Psoas muscle (tissue), 8 donors: ENCODE data around the gene PER2. TPM values are rescaled to one million over a fixed set of nuclear protein-coding genes. Genes with fewer than 3 reads are reported as not detected.

Source experiments
- ATAC-seq, 4 donors: fragments of 200-7000 bp; cut with Tn5 transposase; one replicate each; pipeline ENCODE4 v1.9.1; 2020; ENCODE audit warnings: moderate library complexity in 3 of 4, mild to moderate bottlenecking in 2 of 4
- DNase-seq, 2 donors: peaks; one replicate each; pipeline ENCODE4 v3.0.0-alpha.2; 2020
- H3K27ac ChIP-seq: fragments of 200-600 bp; one replicate; pipeline ENCODE4 v1.8.0; 2022
- H3K27me3 ChIP-seq, 3 donors: fragments of 200-600 bp in 1 of 3; one replicate each; pipeline versions ENCODE4 v1.6.1 to v1.8.0; 2013 to 2022; ENCODE audit warnings: low read length in 2 of 3, mild to moderate bottlenecking in 2 of 3, moderate library complexity in 1 of 3; ENCODE audit not compliant: insufficient read depth in 3 of 3
- H3K36me3 ChIP-seq, 2 donors: fragments of 200-600 bp in 1 of 2; one replicate each; pipeline versions ENCODE4 v1.6.1 to v1.8.0; 2013 to 2022; ENCODE audit warnings: low read depth in 1 of 2, mild to moderate bottlenecking in 1 of 2, moderate library complexity in 1 of 2; ENCODE audit not compliant: insufficient read depth in 1 of 2
- H3K4me1 ChIP-seq: fragments of 200-600 bp; one replicate; pipeline ENCODE4 v1.8.0; 2022
- H3K4me3 ChIP-seq: fragments of 200-600 bp; one replicate; pipeline ENCODE4 v1.8.0; 2022; ENCODE audit warnings: mild to moderate bottlenecking
- H3K9me3 ChIP-seq: fragments of 200-600 bp; one replicate; pipeline ENCODE4 v1.8.0; 2022
- WGBS, 3 donors: extraction: QIAGEN DNeasy Blood & Tissue Kit; methylation state at CpG; one replicate each; pipeline versions ENCODE4 v1.1.6 to v1.1.7; 2013; 5-methylcytosine and 5-hydroxymethylcytosine counted together
- intact Hi-C, 2 donors: fragments of 100-400 bp; cut with DNase I; formaldehyde crosslinking; loops; one replicate each; pipeline versions ENCODE4 v1.11.0 to v1.14.2; 2022
- polyA plus RNA-seq, 3 donors: library from polyadenylated mRNA; stranded (reverse); fragments of 200-250 nt; gene quantifications; one replicate each; pipeline ENCODE4 v1.2.3, GENCODE V29; 2013
- total RNA-seq, 4 donors: library from RNA; stranded (reverse); fragmentation: NEBNext Ultra II Directional in 2 of 4; extraction: Animal tissue kit (Norgen Biotek cat#: 25700) in 2 of 4; gene quantifications; one replicate each; pipeline versions ENCODE4 v1.2.1 to v1.2.4, GENCODE V29; 2021 to 2023
- TF ChIP-seq, protein P1 (sequence below): fragments of 200-600 bp; IDR thresholded peaks from one replicate; pipeline ENCODE4 v1.8.0; 2022; ENCODE audit warnings: antibody characterized with exemption
- donor health status: healthy with polysubstance abuse.
- donor health status: DM: no; HTN: no; CAD: no; lungs with moderate emphysema.
- donor health status: Bipolar disorder and iron deficiency.
- donor health status: healthy.
- donor health status: DM: yes; HTN: yes; CAD: no.
- donor health status: DM: no; HTN: no; CAD: no.
- donor health status: DM: no; HTN: no; CAD: no.
- donor health status: DM: yes; HTN: yes; CAD: no.

PER2 gene
- total and polyA plus RNA-seq, 7 donors, result 1.9 to 20.7 (median 7.8) TPM

DNA sequence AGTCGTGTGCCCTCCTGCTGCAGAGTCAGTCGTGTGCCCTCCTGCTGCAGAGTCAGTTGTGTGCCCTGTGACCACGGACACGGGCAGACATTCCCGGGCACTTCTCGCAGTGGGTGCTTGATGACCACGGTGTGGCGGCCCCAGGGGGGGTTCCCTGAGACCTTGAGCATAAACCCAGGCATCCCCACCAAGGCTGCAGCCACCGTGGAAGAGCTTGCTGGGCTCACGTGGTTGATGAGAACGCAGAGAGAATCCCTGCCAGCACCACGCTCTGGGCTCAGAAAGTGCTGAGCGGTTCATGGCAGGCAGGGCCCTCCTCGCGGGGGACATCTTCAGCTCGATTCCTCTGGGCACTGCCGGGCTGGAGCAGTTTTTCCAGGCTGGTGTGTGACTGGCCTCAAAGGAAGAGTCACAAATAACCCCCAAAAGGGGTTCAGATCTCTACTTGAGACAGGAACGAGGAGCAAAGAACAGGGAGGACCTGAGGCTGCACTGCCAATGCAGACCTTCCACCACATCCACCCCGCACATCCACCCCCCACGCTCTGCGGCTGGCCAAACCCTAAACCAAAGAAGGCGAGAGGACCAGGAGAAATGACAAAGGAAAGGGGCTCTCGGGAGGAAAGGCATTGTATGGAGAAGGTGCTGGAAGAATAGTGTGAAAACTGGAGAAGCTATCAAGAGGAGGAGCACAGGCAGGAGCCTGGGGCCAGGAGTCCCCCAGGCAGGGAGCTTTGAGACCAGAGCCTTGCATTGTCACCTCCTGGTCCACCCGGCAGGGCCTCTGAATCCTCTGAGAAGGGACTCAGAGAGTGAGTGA, 8.4 kb upstream of the PER2 start:
- TF ChIP-seq, protein P1, sequence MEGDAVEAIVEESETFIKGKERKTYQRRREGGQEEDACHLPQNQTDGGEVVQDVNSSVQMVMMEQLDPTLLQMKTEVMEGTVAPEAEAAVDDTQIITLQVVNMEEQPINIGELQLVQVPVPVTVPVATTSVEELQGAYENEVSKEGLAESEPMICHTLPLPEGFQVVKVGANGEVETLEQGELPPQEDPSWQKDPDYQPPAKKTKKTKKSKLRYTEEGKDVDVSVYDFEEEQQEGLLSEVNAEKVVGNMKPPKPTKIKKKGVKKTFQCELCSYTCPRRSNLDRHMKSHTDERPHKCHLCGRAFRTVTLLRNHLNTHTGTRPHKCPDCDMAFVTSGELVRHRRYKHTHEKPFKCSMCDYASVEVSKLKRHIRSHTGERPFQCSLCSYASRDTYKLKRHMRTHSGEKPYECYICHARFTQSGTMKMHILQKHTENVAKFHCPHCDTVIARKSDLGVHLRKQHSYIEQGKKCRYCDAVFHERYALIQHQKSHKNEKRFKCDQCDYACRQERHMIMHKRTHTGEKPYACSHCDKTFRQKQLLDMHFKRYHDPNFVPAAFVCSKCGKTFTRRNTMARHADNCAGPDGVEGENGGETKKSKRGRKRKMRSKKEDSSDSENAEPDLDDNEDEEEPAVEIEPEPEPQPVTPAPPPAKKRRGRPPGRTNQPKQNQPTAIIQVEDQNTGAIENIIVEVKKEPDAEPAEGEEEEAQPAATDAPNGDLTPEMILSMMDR, result no peak
- Histone ChIP-seq H3K27me3 (no peaks in the 10 kb centered on the region), H3K36me3 (no peaks in the 10 kb centered on the region), H3K4me1 (peaks cover 9% of the 10 kb centered on the region), H3K27ac (no peak overlapping the region), H3K9me3 (no peaks in the 10 kb centered on the region), H3K4me3 (no peak overlapping the region)
- ATAC-seq (no peak), DNase-seq (peak in 1 of 2 donors; percentile 40)
- WGBS, 3 donors, result 73 to 75% (median 74%) methylated on average over 23 to 24 of the region's 24 CpGs
- intact Hi-C loops, result no loop called here

- DNase-seq (peak in 1 of 2 donors; percentile 47), ATAC-seq (no peak)
- TF ChIP-seq, protein P1, result no peak
- Histone ChIP-seq H3K4me1 (peaks cover 9% of the 10 kb centered on the region), H3K27ac (no peak overlapping the region), H3K36me3 (no peaks in the 10 kb centered on the region), H3K27me3 (no peaks in the 10 kb centered on the region), H3K4me3 (no peak overlapping the region), H3K9me3 (no peaks in the 10 kb centered on the region)
- 70 to 72% (median 72%) methylated on average over 19 to 20 of the region's 21 CpGs for WGBS, 3 donors
- intact Hi-C loops, result no loop called here
These were observed 7.0 kb upstream of the PER2 start for GRCh38 chr2:238295144-238296112.

GRCh38 chr2:238294393-238295143, 6.2 kb upstream of the PER2 start:
- DNase-seq, result peak in 1 of 2 donors; percentile 22
- WGBS, 3 donors, result 84 to 87% (median 85%) methylated on average over 17 of the region's 17 CpGs

GRCh38 chr2:238294046-238294392, 5.6 kb upstream of the PER2 start:
- ATAC-seq (no peak), DNase-seq (peak in 1 of 2 donors; percentile 44)
- H3K4me3 ChIP-seq, result no peak overlapping the region
- WGBS, 3 donors, result 84 to 86% (median 85%) methylated on average over 9 of the region's 9 CpGs
- H3K36me3 ChIP-seq, result no peaks in the 10 kb centered on the region
- no peaks in the 10 kb centered on the region for H3K4me1 ChIP-seq
- H3K9me3 ChIP-seq, result no peaks in the 10 kb centered on the region
- no peaks in the 10 kb centered on the region for H3K27me3 ChIP-seq
- TF ChIP-seq, protein P1, result no peak
- intact Hi-C loops, result no loop called here
- no peak overlapping the region for H3K27ac ChIP-seq

More at GRCh38 chr2:238294393-238295143, 6.2 kb upstream of the PER2 start:
- no peaks in the 10 kb centered on the region for H3K9me3 ChIP-seq
- TF ChIP-seq, protein P1, result no peak
- no peak overlapping the region for H3K27ac ChIP-seq
- intact Hi-C loops, result no loop called here
- H3K27me3 ChIP-seq, result no peaks in the 10 kb centered on the region
- no peak overlapping the region for H3K4me3 ChIP-seq
- no peaks in the 10 kb centered on the region for H3K36me3 ChIP-seq
- no peak for ATAC-seq
- H3K4me1 ChIP-seq, result peaks cover 3% of the 10 kb centered on the region
